ENCODE measurements around the gene TSC22D1. TPM values are rescaled to one million over a fixed set of nuclear protein-coding genes. Genes with fewer than 3 reads are reported as not detected.
A peak's percentile ranks its signal among the peaks of the same experiment; 100 is the strongest.

TSC22D1 gene
- total RNA-seq, 1 donor from 2014 or later: 149 TPM

- H3K27me3 ChIP-seq: no peaks in the 10 kb centered on the region
- no peaks in the 10 kb centered on the region for H3K36me3 ChIP-seq
- H3K4me1 ChIP-seq: no peaks in the 10 kb centered on the region
- H3K4me3 ChIP-seq: no peak overlapping the region
- DNase-seq: no peak
- ATAC-seq: no peak
- TF ChIP-seq, protein P1, sequence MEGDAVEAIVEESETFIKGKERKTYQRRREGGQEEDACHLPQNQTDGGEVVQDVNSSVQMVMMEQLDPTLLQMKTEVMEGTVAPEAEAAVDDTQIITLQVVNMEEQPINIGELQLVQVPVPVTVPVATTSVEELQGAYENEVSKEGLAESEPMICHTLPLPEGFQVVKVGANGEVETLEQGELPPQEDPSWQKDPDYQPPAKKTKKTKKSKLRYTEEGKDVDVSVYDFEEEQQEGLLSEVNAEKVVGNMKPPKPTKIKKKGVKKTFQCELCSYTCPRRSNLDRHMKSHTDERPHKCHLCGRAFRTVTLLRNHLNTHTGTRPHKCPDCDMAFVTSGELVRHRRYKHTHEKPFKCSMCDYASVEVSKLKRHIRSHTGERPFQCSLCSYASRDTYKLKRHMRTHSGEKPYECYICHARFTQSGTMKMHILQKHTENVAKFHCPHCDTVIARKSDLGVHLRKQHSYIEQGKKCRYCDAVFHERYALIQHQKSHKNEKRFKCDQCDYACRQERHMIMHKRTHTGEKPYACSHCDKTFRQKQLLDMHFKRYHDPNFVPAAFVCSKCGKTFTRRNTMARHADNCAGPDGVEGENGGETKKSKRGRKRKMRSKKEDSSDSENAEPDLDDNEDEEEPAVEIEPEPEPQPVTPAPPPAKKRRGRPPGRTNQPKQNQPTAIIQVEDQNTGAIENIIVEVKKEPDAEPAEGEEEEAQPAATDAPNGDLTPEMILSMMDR (IDR thresholded peaks at IDR 0.05): no peak
- H3K27ac ChIP-seq: no peak overlapping the region
- H3K9me3 ChIP-seq: no peaks in the 10 kb centered on the region
- intact Hi-C loops (cut with DNase I): no loop called here
Observed at GRCh38 chr13:44416744-44417143, 159.4 kb downstream of the TSC22D1 start.

GRCh38 chr13:44416301-44416700 lies 159.8 kb downstream of the TSC22D1 start:
- H3K4me1 ChIP-seq: no peaks in the 10 kb centered on the region
- H3K9me3 ChIP-seq: no peaks in the 10 kb centered on the region
- no peaks in the 10 kb centered on the region for H3K36me3 ChIP-seq
- ATAC-seq: peak; percentile 64
- TF ChIP-seq, protein P1 (IDR thresholded peaks at IDR 0.05): no peak
- H3K27ac ChIP-seq: no peak overlapping the region
- DNase-seq: no peak
- intact Hi-C loops (cut with DNase I): no loop called here
- no peaks in the 10 kb centered on the region for H3K27me3 ChIP-seq
- no peak overlapping the region for H3K4me3 ChIP-seq

- Histone ChIP-seq H3K27me3 (no peaks in the 10 kb centered on the region), H3K9me3 (no peaks in the 10 kb centered on the region), H3K4me1 (no peaks in the 10 kb centered on the region), H3K27ac (no peak overlapping the region), H3K4me3 (no peak overlapping the region), H3K36me3 (no peaks in the 10 kb centered on the region)
- TF ChIP-seq, protein P1 (IDR thresholded peaks at IDR 0.05): no peak
- no peak for ATAC-seq
- DNase-seq: no peak
- intact Hi-C loops (cut with DNase I): no loop called here
Observed at GRCh38 chr13:44415815-44416214, 160.3 kb downstream of the TSC22D1 start.

DNA sequence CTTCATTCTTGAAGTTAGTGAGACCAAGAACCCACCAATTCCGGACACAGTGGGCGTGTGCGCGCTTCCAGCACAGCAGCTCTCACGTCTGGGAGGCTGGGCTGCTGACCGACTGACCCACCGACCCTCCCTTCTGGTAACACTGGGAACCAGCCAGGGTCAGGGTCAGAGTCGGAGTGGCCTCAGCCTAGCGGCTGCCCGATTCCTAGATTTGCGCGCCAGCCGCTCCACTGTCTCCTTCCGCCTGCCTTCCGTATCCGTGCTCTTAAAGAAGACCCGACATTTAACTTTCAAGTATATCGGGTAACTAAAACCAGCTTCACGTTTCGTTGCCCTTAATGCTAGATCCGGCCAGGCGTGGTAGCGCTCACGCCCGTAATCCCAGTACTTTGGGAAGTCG lies 161.4 kb downstream of the TSC22D1 start:
- TF ChIP-seq, protein P1 (IDR thresholded peaks at IDR 0.05): no peak
- Histone ChIP-seq H3K27ac (no peak overlapping the region), H3K27me3 (no peaks in the 10 kb centered on the region), H3K36me3 (no peaks in the 10 kb centered on the region), H3K4me3 (no peak overlapping the region), H3K4me1 (no peaks in the 10 kb centered on the region), H3K9me3 (no peaks in the 10 kb centered on the region)
- intact Hi-C loops (cut with DNase I): no loop called here
- ATAC-seq: no peak
- no peak for DNase-seq

DNA sequence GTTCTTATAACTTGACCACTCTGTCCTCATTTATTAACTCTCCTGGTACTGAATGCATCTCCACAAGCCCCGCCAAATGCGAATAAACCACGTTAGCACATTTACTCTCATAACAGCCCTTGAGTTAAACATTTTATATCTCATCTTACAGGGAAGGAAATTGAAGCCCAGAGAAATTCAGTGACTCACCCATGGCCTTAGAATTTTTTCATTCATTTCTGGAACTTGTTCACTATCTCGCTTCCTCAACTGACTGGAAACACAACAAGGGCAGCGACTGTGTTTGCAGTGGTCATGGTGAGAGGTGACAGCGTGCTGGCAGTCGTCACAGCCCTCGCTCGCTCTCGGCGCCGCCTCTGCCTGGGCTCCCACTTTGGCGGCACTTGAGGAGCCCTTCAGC lies 163.0 kb downstream of the TSC22D1 start:
- TF ChIP-seq, protein P1 (IDR thresholded peaks at IDR 0.05): no peak
- H3K4me1 ChIP-seq: no peaks in the 10 kb centered on the region
- no peaks in the 10 kb centered on the region for H3K36me3 ChIP-seq
- H3K4me3 ChIP-seq: no peak overlapping the region
- H3K27me3 ChIP-seq: no peaks in the 10 kb centered on the region
- ATAC-seq (no peak), DNase-seq (no peak)
- no peaks in the 10 kb centered on the region for H3K9me3 ChIP-seq
- no peak overlapping the region for H3K27ac ChIP-seq
- intact Hi-C loops (cut with DNase I): no loop called here

DNA sequence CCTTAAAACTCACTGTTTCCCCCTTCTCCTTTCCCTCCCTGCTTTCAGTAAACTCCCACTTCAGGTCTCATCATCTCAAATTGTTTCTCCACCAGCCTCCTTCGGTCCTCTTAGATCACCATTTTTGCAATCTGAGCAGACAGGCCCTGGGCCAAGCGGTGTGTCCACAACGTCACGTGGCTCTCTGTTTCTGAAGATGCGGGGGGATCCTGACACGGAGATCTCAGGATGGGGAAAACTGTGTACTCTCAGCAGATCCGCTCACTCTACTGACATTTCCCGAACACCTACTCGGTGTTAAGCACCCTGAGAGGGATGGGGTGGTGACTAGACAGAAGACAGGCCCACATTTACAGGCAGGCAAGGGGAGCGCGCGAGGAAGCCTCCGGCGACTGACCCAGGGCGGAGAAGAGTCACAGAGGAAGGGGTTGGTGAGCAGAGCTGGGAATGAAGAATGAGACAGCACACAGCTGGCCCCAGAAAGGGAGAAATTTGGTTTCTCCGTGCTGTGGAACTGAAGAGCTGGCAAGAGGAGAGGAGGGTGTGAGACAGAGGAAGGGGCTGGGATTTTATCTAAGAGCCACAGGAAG lies 163.7 kb downstream of the TSC22D1 start:
- Histone ChIP-seq H3K9me3 (no peaks in the 10 kb centered on the region), H3K27ac (no peak overlapping the region), H3K36me3 (no peaks in the 10 kb centered on the region), H3K4me1 (no peaks in the 10 kb centered on the region), H3K4me3 (no peak overlapping the region), H3K27me3 (no peaks in the 10 kb centered on the region)
- no peak for DNase-seq
- intact Hi-C loops (cut with DNase I): no loop called here
- TF ChIP-seq, protein P1 (IDR thresholded peaks at IDR 0.05): no peak
- no peak for ATAC-seq
